ENCODE data around the gene CCL8.

DNA sequence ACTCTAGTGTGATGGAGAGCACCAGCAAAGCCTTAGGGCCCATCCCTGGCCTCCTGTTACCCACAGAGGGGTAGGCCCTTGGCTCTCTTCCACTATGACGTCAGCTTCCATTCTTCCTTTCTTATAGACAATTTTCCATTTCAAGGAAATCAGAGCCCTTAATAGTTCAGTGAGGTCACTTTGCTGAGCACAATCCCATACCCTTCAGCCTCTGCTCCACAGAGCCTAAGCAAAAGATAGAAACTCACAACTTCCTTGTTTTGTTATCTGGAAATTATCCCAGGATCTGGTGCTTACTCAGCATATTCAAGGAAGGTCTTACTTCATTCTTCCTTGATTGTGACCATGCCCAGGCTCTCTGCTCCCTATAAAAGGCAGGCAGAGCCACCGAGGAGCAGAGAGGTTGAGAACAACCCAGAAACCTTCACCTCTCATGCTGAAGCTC is at the start of gene CCL8:
- no peak for TF ChIP-seq EZH2 (IDR thresholded peaks at IDR 0.05; ENCODE audit: insufficient read depth, poor library complexity, severe bottlenecking)
- TF ChIP-seq EZH2phosphoT487 (IDR thresholded peaks at IDR 0.05; ENCODE audit: insufficient read depth, low read depth): no peak
